Testis (tissue), 5 donors: ENCODE data around the gene CAPN6. TPM values are rescaled to one million over a fixed set of nuclear protein-coding genes. Genes with fewer than 3 reads are reported as not detected.

Experiments used
- DNase-seq: peaks from one replicate; pipeline ENCODE4 v3.0.0-alpha.2; 2019
- H3K27ac ChIP-seq, 2 donors: fragments of 200-600 bp; sonication (generic); one replicate each; pipeline ENCODE4 v1.5.1; 2019
- H3K27me3 ChIP-seq: fragments of 200-600 bp; sonication (generic); one replicate; pipeline ENCODE4 v1.5.1; 2019
- H3K36me3 ChIP-seq: fragments of 200-600 bp; sonication (generic); one replicate; pipeline ENCODE4 v1.5.1; 2017; ENCODE audit warnings: low read depth; ENCODE audit errors: missing control alignments
- H3K4me1 ChIP-seq: fragments of 200-600 bp; sonication (generic); one replicate; pipeline ENCODE4 v1.5.1; 2019
- H3K4me3 ChIP-seq, 2 donors: fragments of 200-600 bp; sonication (generic); one replicate each; pipeline ENCODE4 v1.5.1; 2017 to 2019
- H3K9me3 ChIP-seq: fragments of 200-600 bp; sonication (generic); one replicate; pipeline ENCODE4 v1.5.1; 2017
- POLR2A ChIP-seq: fragments of 450-650 bp; IDR thresholded peaks from one replicate; pipeline ENCODE4 v1.6.1; 2017; ENCODE audit warnings: antibody characterized with exemption, mild to moderate bottlenecking, moderate library complexity
- WGBS, 2 donors: methylation state at CpG; one replicate each; pipeline ENCODE4 v1.1.5; 2018; 5-methylcytosine and 5-hydroxymethylcytosine counted together
- intact Hi-C: fragments of 100-400 bp; cut with DNase I; formaldehyde crosslinking; loops from one replicate; pipeline ENCODE4 v1.15.1; 2023; ENCODE audit warnings: low total_unique reads
- long read RNA-seq, 2 donors: transcript quantifications; one replicate each; lab custom pipeline, GENCODE V29; 2026
- polyA plus RNA-seq: library from polyadenylated mRNA; stranded (reverse); fragments of 350-450 nt; fragmentation: Illumina TruSeq; extraction: RNeasy Lipid Tissue Mini Kit (QIAGEN cat#74804); gene quantifications from one replicate; pipeline ENCODE4 v1.2.3, GENCODE V29; 2014; ENCODE audit warnings: low read depth, low replicate concordance; ENCODE audit not compliant: insufficient read depth
- total RNA-seq, 2 donors: library from RNA; depleted of rRNA; stranded (reverse); fragments of >200 nt; gene quantifications; one replicate each; pipeline ENCODE4 v1.2.3, GENCODE V29; 2016
- TF ChIP-seq, protein P1 (sequence below), 3 experiments: fragments of 450-650 bp in 2 of 3; fragments of 200-600 bp in 1 of 3; sonication (generic) in 1 of 3; IDR thresholded peaks; one replicate each; pipeline ENCODE4 v1.5.1; 2016 to 2019; ENCODE audit warnings: antibody characterized with exemption in 3 of 3, mild to moderate bottlenecking in 2 of 3, moderate library complexity in 1 of 3

CAPN6 gene
- total RNA-seq (1 to 10 TPM; 1.0 to 2.8 TPM), polyA plus RNA-seq (13.3 TPM)
- long read RNA-seq, donor 1, transcript CAPN6-201 (13 exons, 3,568 nt): major isoform, 20 of 30 reads
- long read RNA-seq, donor 1, partial matches to known transcripts: 10 of 30 reads
- long read RNA-seq, donor 1, other reads (novel, unspliced or antisense): 0 of 30 reads
- long read RNA-seq, donor 2, transcript CAPN6-201 (13 exons, 3,568 nt): major isoform, 7 of 7 reads
- long read RNA-seq, donor 2, partial matches to known transcripts: 0 of 7 reads
- long read RNA-seq, donor 2, other reads (novel, unspliced or antisense): 0 of 7 reads

DNA sequence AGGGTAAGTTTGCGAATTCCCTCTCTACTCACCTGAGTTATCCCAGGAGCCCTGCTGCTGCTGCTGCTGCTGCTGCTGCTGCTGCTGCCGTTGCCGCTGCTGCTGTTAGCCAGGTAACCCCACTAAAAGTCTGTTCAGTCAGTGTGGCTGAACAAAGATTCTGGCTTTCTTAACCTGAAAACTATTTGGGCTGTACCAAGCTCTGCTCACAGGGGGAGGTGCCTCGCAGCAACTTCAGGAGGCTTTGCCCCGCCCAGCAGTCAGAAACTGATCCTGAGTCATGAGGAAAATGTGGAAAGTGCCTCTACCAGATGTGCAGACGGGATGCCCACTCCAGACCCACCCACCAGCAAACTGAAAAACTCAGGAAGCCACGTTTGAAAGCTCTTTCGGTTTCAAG lies at the start of gene CAPN6:
Gene CAPN6 (minus strand): TSS at position 145 of the 400 bp plus-strand sequence. CDS start 6,547 bp downstream, outside the sequence.
- no peak within 1 kb of the TSS for H3K27ac ChIP-seq
- peak; percentile 13 for DNase-seq
- no peaks in the 10 kb centered on the region for H3K4me1 ChIP-seq
- TF ChIP-seq, protein P1, sequence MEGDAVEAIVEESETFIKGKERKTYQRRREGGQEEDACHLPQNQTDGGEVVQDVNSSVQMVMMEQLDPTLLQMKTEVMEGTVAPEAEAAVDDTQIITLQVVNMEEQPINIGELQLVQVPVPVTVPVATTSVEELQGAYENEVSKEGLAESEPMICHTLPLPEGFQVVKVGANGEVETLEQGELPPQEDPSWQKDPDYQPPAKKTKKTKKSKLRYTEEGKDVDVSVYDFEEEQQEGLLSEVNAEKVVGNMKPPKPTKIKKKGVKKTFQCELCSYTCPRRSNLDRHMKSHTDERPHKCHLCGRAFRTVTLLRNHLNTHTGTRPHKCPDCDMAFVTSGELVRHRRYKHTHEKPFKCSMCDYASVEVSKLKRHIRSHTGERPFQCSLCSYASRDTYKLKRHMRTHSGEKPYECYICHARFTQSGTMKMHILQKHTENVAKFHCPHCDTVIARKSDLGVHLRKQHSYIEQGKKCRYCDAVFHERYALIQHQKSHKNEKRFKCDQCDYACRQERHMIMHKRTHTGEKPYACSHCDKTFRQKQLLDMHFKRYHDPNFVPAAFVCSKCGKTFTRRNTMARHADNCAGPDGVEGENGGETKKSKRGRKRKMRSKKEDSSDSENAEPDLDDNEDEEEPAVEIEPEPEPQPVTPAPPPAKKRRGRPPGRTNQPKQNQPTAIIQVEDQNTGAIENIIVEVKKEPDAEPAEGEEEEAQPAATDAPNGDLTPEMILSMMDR (IDR thresholded peaks at IDR 0.05): no peak
- no peak for TF ChIP-seq POLR2A
- H3K4me3 ChIP-seq: no peak within 1 kb of the TSS
- no peaks in the 10 kb centered on the region for H3K27me3 ChIP-seq
- 13 to 21% methylated on average over 3 to 8 of the region's 8 CpGs for WGBS, 2 donors
- H3K9me3 ChIP-seq: no peaks in the 10 kb centered on the region
- H3K36me3 ChIP-seq: no peaks in the 10 kb centered on the region
- intact Hi-C loops: no loop called here

DNA sequence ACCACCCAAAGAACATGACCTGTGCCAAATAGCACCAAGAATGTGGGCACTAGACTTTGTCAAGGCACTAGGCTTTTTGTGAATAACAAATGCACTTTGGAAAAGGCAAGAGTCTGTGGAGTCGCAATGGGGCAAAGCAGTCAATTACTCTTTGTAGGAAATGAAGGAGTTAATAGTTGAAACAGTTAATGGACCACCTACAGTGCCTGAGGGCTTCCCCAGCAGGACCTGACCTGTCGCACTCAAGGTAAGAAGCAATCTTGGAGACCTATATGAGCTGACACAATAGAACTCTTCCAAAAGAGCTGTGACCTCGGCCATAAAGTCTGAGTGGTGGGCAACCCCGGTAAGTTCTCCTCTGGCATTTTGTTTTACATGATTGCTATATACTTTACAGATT lies 49.2 kb upstream of the CAPN6 start:
- no peaks in the 10 kb centered on the region for H3K4me1 ChIP-seq
- no peaks in the 10 kb centered on the region for H3K36me3 ChIP-seq
- H3K27me3 ChIP-seq: no peaks in the 10 kb centered on the region
- intact Hi-C loops: no loop called here
- TF ChIP-seq POLR2A: no peak
- TF ChIP-seq, protein P1 (IDR thresholded peaks at IDR 0.05): no peak
- no peak overlapping the region for H3K27ac ChIP-seq
- 69 to 79% methylated on average over 3 to 4 of the region's 4 CpGs for WGBS, 2 donors
- DNase-seq: no peak
- H3K4me3 ChIP-seq: no peak overlapping the region
- no peaks in the 10 kb centered on the region for H3K9me3 ChIP-seq

DNA sequence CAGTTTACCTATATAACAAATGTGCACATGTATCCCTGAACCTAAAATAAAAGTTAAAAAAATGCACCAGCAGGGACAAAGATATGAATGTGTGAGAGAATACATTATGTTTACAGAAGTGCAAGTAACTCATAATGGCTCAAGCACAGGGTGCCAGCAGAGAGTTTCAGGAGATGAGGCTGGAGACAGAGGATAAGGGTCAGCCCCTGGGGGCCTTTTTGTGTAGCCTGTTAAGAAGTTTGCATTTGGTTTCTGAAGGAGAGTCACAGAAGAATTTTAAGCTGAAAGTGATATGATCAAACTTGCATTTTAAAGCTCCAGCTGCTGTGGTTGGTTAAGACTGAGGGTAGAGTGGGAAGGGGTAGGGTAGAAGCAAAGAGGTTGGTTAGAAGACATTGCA lies 48.6 kb upstream of the CAPN6 start:
- intact Hi-C loops: no loop called here

DNA sequence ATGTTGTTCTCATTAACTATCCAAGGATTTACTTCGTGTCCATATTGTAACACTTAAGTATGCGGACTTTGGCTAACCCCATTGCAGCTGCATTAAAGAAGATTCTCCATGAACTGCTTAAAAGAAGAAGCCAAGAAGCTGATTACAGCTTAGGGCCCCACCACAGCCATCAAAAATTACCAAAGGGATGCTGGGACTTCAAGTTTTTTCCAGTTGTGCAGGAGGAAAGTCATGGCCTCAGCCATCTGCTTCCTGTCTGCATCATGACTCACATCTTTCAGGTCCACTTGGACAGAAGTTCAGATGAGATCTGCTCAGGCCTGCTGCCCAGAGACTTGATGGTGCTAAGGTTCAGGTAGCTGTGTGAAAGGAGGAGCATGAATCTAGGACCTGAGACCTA lies 38.8 kb upstream of the CAPN6 start:
- no peak overlapping the region for H3K4me3 ChIP-seq
- WGBS, 2 donors: 47 to 81% methylated on average over 2 of the region's 2 CpGs

More for the DNA sequence above, 48.6 kb upstream of the CAPN6 start:
- DNase-seq: no peak
- TF ChIP-seq, protein P1 (IDR thresholded peaks at IDR 0.05): no peak
- Histone ChIP-seq H3K27me3 (no peaks in the 10 kb centered on the region), H3K4me1 (no peaks in the 10 kb centered on the region), H3K27ac (no peak overlapping the region), H3K4me3 (no peak overlapping the region), H3K36me3 (no peaks in the 10 kb centered on the region), H3K9me3 (no peaks in the 10 kb centered on the region)

More for the DNA sequence above, 38.8 kb upstream of the CAPN6 start:
- no peaks in the 10 kb centered on the region for H3K4me1 ChIP-seq
- no peak for DNase-seq
- intact Hi-C loops: no loop called here
- no peaks in the 10 kb centered on the region for H3K36me3 ChIP-seq
- H3K27ac ChIP-seq: no peak overlapping the region
- no peaks in the 10 kb centered on the region for H3K27me3 ChIP-seq
- TF ChIP-seq, protein P1 (IDR thresholded peaks at IDR 0.05): no peak
- no peak for TF ChIP-seq POLR2A
- no peaks in the 10 kb centered on the region for H3K9me3 ChIP-seq
